Right cardiac atrium (tissue), 5 donors: ENCODE measurements around the gene KBTBD3. TPM values are rescaled to one million over a fixed set of nuclear protein-coding genes. Genes with fewer than 3 reads are reported as not detected.

Source experiments
- ATAC-seq, 2 donors: fragments of 200-7000 bp; cut with Tn5 transposase; one replicate each; pipeline versions ENCODE4 v1.8.0 to v1.9.1; 2020; ENCODE audit warnings: moderate library complexity in 2 of 2, mild to moderate bottlenecking in 1 of 2
- DNase-seq, 3 donors: peaks; one replicate each; pipeline ENCODE4 v3.0.0-alpha.2; 2020
- H3K27ac ChIP-seq: one replicate; pipeline ENCODE4 v1.5.1; 2013; ENCODE audit warnings: mild to moderate bottlenecking, low read length, control low read depth, moderate library complexity
- H3K27me3 ChIP-seq: one replicate; pipeline ENCODE4 v1.6.1; 2013; ENCODE audit not compliant: control insufficient read depth, insufficient read depth
- H3K4me1 ChIP-seq: one replicate; pipeline ENCODE4 v1.6.1; 2013; ENCODE audit warnings: low read length; ENCODE audit not compliant: control insufficient read depth, insufficient read depth
- H3K4me3 ChIP-seq: one replicate; pipeline ENCODE4 v1.5.1; 2013; ENCODE audit warnings: low read length, control low read depth
- H3K9me3 ChIP-seq: one replicate; pipeline ENCODE4 v1.6.1; 2013; ENCODE audit warnings: low read length; ENCODE audit not compliant: control insufficient read depth
- WGBS: extraction: QIAGEN DNeasy Blood & Tissue Kit; methylation state at CpG from one replicate; pipeline ENCODE4 v1.1.7; 2013; 5-methylcytosine and 5-hydroxymethylcytosine counted together
- intact Hi-C, 4 donors: fragments of 100-400 bp; cut with DNase I; formaldehyde crosslinking; loops; one replicate each; pipeline versions ENCODE4 v1.11.0 to v1.14.0; 2022 to 2023
- polyA plus RNA-seq: library from polyadenylated mRNA; stranded (reverse); fragments of 200-250 nt; gene quantifications from one replicate; pipeline ENCODE4 v1.2.3, GENCODE V29; 2013
- total RNA-seq, 4 donors: library from RNA; stranded (reverse); fragmentation: NEBNext Ultra II Directional; extraction: Animal tissue kit (Norgen Biotek cat#: 25700); gene quantifications; one replicate each; pipeline ENCODE4 v1.2.1, GENCODE V29; 2021
- donor health status: healthy with polysubstance abuse.
- donor health status: DM: no; HTN: yes; CAD: no.
- donor health status: DM: no; HTN: no; CAD: no.
- donor health status: DM: no; HTN: yes; CAD: no; lungs with severe emphysema.
- donor health status: DM: yes; HTN: yes; CAD: no.

The KBTBD3 gene
- total and polyA plus RNA-seq, 5 donors: 6.8 to 14.4 (median 12.8) TPM

DNA sequence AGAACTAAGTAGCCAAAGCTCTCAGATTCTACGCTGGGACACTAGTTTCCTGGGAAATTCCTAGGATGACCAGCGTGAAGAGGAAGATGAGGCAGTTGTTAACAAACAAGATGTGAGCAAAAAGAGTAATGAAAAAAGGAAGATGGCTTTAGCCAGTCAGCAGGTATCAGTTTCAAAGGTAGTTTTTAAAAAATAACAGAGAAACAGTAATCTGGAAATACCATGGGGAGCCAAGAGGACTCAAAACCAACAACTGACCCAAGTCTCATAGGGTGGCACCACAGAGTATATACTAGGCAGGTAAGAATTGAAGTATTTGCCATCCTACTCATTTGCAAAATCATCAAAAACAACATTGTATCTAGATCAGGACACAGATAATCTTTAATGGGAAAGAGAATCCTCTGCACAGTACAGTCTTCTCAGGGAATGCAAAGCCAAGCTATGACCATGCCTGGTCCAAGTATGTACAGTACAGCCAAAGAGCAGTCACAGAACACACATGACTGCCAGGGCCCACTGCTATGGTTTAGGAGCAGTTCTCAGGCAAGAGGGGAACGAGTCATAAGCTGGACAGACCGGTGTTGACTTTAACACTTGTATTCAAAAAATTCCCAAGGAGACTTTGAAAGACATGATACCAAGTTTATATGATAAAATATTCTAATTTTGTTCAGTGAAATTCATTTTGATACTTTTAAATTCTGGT is 75.7 kb downstream of the KBTBD3 start:
- DNase-seq (no peak), ATAC-seq (no peak)
- Histone ChIP-seq H3K27me3 (no peaks in the 10 kb centered on the region), H3K9me3 (no peaks in the 10 kb centered on the region), H3K4me3 (no peak overlapping the region), H3K27ac (no peak overlapping the region), H3K4me1 (no peaks in the 10 kb centered on the region)
- intact Hi-C loops: no loop called here
- WGBS: 92% methylated on average over 4 of the region's 4 CpGs

Other genes with a start within 250 kb of the KBTBD3 start
- gene MSANTD4, start 55.1 kb downstream of the KBTBD3 start, total RNA-seq: 10 to 100 TPM; 17.9 to 23.8 (median 19.5) TPM
- gene MSANTD4, start 55.1 kb downstream of the KBTBD3 start, polyA plus RNA-seq: 9.9 TPM
- gene AASDHPPT, start 315 bp upstream of the KBTBD3 start, total RNA-seq: 10 to 100 TPM; 30.1 to 38.6 (median 34.1) TPM
- gene AASDHPPT, start 315 bp upstream of the KBTBD3 start, polyA plus RNA-seq: 26.0 TPM